ENCODE data around the gene CPN1.

CPN1 gene

GRCh38 chr10:100076750-100077149, 4.9 kb downstream of the CPN1 start:
- no peak overlapping the region for H3K4me3 ChIP-seq (replicated peaks in 1 of 2; ENCODE audit: low read depth in 2 of 2, low read length in 2 of 2)
- no peak for DNase-seq (ENCODE audit: low read depth in 2 of 2)
- no peak for TF ChIP-seq CTCF (IDR thresholded peaks at IDR 0.05; ENCODE audit: low read depth, low read length)

- H3K4me3 ChIP-seq (replicated peaks in 1 of 2; ENCODE audit: low read depth in 2 of 2, low read length in 2 of 2): no peak overlapping the region
- TF ChIP-seq CTCF (IDR thresholded peaks at IDR 0.05; ENCODE audit: low read depth, low read length): no peak
- DNase-seq (ENCODE audit: low read depth in 2 of 2): no peak
These were observed 6.0 kb downstream of the CPN1 start for GRCh38 chr10:100075426-100076220.

GRCh38 chr10:100072514-100072913, 9.2 kb downstream of the CPN1 start:
- DNase-seq (ENCODE audit: low read depth in 2 of 2): no peak
- H3K4me3 ChIP-seq (replicated peaks in 1 of 2; ENCODE audit: low read depth in 2 of 2, low read length in 2 of 2): no peak overlapping the region
- no peak for TF ChIP-seq CTCF (IDR thresholded peaks at IDR 0.05; ENCODE audit: low read depth, low read length)

- TF ChIP-seq CTCF (IDR thresholded peaks at IDR 0.05; ENCODE audit: low read depth, low read length): no peak
- no peak for DNase-seq (ENCODE audit: low read depth in 2 of 2)
- no peak overlapping the region for H3K4me3 ChIP-seq (replicated peaks in 1 of 2; ENCODE audit: low read depth in 2 of 2, low read length in 2 of 2)
These were observed 10.1 kb downstream of the CPN1 start for GRCh38 chr10:100071529-100071928.

GRCh38 chr10:100067466-100067865, 14.2 kb downstream of the CPN1 start:
- no peak for TF ChIP-seq CTCF (IDR thresholded peaks at IDR 0.05; ENCODE audit: low read depth, low read length)
- no peak for DNase-seq (ENCODE audit: low read depth in 2 of 2)
- H3K4me3 ChIP-seq (replicated peaks in 1 of 2; ENCODE audit: low read depth in 2 of 2, low read length in 2 of 2): no peak overlapping the region

- H3K4me3 ChIP-seq (replicated peaks in 1 of 2; ENCODE audit: low read depth in 2 of 2, low read length in 2 of 2): no peak overlapping the region
- TF ChIP-seq CTCF (IDR thresholded peaks at IDR 0.05; ENCODE audit: low read depth, low read length): no peak
- no peak for DNase-seq (ENCODE audit: low read depth in 2 of 2)
These were observed 16.5 kb downstream of the CPN1 start for GRCh38 chr10:100065084-100065660.
